KOPT-K1 (cell line): ENCODE measurements around the gene VASH2.
"Not testable (repeated sequence)": the region's sequence is repeated elsewhere in the genome, so short reads cannot be mapped to it uniquely, and the experiment has no call there.

Experiments
- H3K27ac ChIP-seq: fragments of 200-600 bp; sonication (generic); 2 replicates; pipeline ENCODE4 v1.5.1; 2016; ENCODE audit warnings: antibody characterized with exemption, mild to moderate bottlenecking, low read depth, low read length; ENCODE audit not compliant: poor library complexity, severe bottlenecking
- H3K36me3 ChIP-seq: fragments of 200-600 bp; sonication (generic); 2 replicates; pipeline ENCODE4 v1.5.1; 2017; ENCODE audit warnings: antibody characterized with exemption, mild to moderate bottlenecking, low read length, moderate library complexity; ENCODE audit not compliant: insufficient read depth
- H3K9me3 ChIP-seq: fragments of 200-600 bp; sonication (generic); 2 replicates; pipeline ENCODE4 v1.5.1; 2017; ENCODE audit warnings: antibody characterized with exemption, low read length, mild to moderate bottlenecking; ENCODE audit not compliant: insufficient read depth, poor library complexity, severe bottlenecking

The VASH2 gene

GRCh38 chr1:212977781-212978645 is 27.7 kb downstream of the VASH2 start:
- H3K36me3 ChIP-seq, result peaks cover 43% of the 10 kb centered on the region; the same call in 1 of the 2 replicates
- H3K27ac ChIP-seq, result no peak overlapping the region
- H3K9me3 ChIP-seq, result no peaks in the 10 kb centered on the region

- Histone ChIP-seq H3K36me3 (peaks cover 31% of the 10 kb centered on the region; the same call in 1 of the 2 replicates), H3K27ac (no peak overlapping the region), H3K9me3 (no peaks in the 10 kb centered on the region)
Measured at GRCh38 chr1:212979340-212980122, 29.2 kb downstream of the VASH2 start.

GRCh38 chr1:212980123-212980785 is 29.9 kb downstream of the VASH2 start:
- H3K36me3 ChIP-seq, result peaks cover 24% of the 10 kb centered on the region; the same call in 1 of the 2 replicates
- H3K27ac ChIP-seq, result no peak overlapping the region
- no peaks in the 10 kb centered on the region for H3K9me3 ChIP-seq

- no peaks in the 10 kb centered on the region for H3K9me3 ChIP-seq
- peak overlapping the region; percentile 1 for H3K27ac ChIP-seq
- H3K36me3 ChIP-seq, result peaks cover 16% of the 10 kb centered on the region; the same call in 1 of the 2 replicates
Measured at GRCh38 chr1:212981025-212981495, 30.7 kb downstream of the VASH2 start.

- Histone ChIP-seq H3K36me3 (peaks cover 9% of the 10 kb centered on the region; the same call in 1 of the 2 replicates), H3K27ac (peak overlapping the region; percentile 1)
Measured at GRCh38 chr1:212981571-212982328, 31.4 kb downstream of the VASH2 start.

GRCh38 chr1:212982430-212983152 is 32.2 kb downstream of the VASH2 start:
- no peaks in the 10 kb centered on the region for H3K9me3 ChIP-seq
- H3K36me3 ChIP-seq, result peaks cover 9% of the 10 kb centered on the region
- H3K27ac ChIP-seq, result no peak overlapping the region

More at GRCh38 chr1:212981571-212982328, 31.4 kb downstream of the VASH2 start:
- no peaks in the 10 kb centered on the region for H3K9me3 ChIP-seq

GRCh38 chr1:212983482-212983881 is 33.1 kb downstream of the VASH2 start:
- no peaks in the 10 kb centered on the region for H3K9me3 ChIP-seq
- H3K36me3 ChIP-seq, result peaks cover 11% of the 10 kb centered on the region
- no peak overlapping the region for H3K27ac ChIP-seq

GRCh38 chr1:212984522-212985291 is 34.4 kb downstream of the VASH2 start:
- Histone ChIP-seq H3K27ac (no peak overlapping the region), H3K36me3 (peaks cover 22% of the 10 kb centered on the region), H3K9me3 (no peaks in the 10 kb centered on the region)

- Histone ChIP-seq H3K36me3 (peaks cover 39% of the 10 kb centered on the region), H3K9me3 (no peaks in the 10 kb centered on the region), H3K27ac (no peak overlapping the region)
Measured at GRCh38 chr1:212986551-212986950, 36.2 kb downstream of the VASH2 start.

- H3K36me3 ChIP-seq, result peaks cover 52% of the 10 kb centered on the region
- no peak overlapping the region for H3K27ac ChIP-seq
- no peaks in the 10 kb centered on the region for H3K9me3 ChIP-seq
Measured at GRCh38 chr1:212987702-212988322, 37.5 kb downstream of the VASH2 start.

GRCh38 chr1:212990276-212990675 is 39.9 kb downstream of the VASH2 start:
- Histone ChIP-seq H3K36me3 (peaks cover 73% of the 10 kb centered on the region), H3K27ac (no peak overlapping the region), H3K9me3 (no peaks in the 10 kb centered on the region)

GRCh38 chr1:212993960-212994359 is 43.6 kb downstream of the VASH2 start:
- H3K27ac ChIP-seq, H3K9me3 ChIP-seq: not testable (repeated sequence)
- peaks cover 84% of the 10 kb centered on the region for H3K36me3 ChIP-seq

GRCh38 chr1:212994926-212995325 is 44.6 kb downstream of the VASH2 start:
- H3K9me3 ChIP-seq, result no peaks in the 10 kb centered on the region
- no peak overlapping the region for H3K27ac ChIP-seq
- H3K36me3 ChIP-seq, result peaks cover 81% of the 10 kb centered on the region
